ENCODE results near the gene ARMC3.
"Not testable (repeated sequence)": the region's sequence is repeated elsewhere in the genome, so short reads cannot be mapped to it uniquely, and the experiment has no call there.

The ARMC3 gene

GRCh38 chr10:22929053-22929452 is 1.2 kb downstream of the ARMC3 start:
- not testable (repeated sequence) for DNase-seq

- DNase-seq: no peak
These were observed 4.1 kb downstream of the ARMC3 start for GRCh38 chr10:22931948-22932347.

- DNase-seq: no peak
These were observed 4.9 kb downstream of the ARMC3 start for GRCh38 chr10:22932626-22933370.

DNA sequence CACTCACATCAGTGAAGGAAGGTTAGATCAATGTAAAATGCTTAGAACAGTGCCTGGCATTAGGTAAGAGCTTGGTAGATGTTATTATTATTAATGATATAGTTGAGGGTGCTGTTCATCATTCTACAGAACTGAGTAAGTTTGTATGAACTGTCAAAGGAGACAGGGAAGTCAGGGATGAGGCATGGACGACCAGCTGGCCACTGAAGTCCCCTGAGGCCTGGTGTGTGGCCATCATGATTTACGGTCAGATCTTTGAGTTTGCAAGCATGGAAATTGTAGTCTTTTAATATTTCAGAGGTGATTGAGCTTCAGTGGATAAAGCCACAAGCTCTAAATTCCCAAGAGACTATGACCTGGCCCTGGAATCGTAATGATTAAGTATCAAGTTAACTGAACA is 6.9 kb downstream of the ARMC3 start:
- DNase-seq: no peak

DNA sequence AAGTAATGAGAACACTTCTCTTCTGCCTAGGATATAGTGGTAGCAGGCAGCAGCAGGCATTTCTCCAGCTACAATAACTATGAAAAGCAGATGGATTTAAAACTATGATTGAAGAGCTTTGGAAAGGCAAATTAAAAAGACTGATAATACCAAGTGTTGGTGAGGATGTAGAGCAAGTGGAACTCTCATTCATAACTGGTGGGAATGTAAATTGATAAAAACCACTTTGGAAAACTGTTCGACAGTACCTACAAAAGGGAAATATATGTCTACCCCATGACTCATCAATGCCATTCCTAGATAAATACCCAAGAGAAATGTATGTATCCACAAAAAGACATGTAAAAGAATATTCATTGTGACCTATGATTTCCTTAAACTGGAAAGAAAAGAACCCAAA is 14.6 kb downstream of the ARMC3 start:
- no peak for DNase-seq

- no peak for DNase-seq
These were observed 18.3 kb downstream of the ARMC3 start for GRCh38 chr10:22945934-22946673.

DNA sequence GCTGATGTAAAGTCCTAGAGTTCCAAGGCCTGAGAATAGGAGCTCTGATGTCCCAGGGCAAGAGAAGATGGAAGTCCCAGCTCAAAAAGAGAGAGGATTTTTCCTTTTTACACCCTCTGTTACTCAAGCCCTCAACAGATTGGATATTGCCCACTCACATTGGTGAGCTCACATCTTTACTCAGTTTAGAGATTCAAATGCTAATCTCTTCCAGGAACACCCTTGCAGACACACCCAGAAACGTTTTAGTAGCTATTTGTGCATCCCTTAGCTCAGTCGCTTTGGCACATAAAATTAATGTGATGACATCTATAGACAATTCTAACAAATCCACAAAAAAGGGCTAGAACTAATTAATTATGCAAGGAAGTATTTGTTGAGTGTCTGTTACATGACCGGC is 27.1 kb downstream of the ARMC3 start:
- no peak for DNase-seq

GRCh38 chr10:22958338-22958737 is 30.5 kb downstream of the ARMC3 start:
- no peak for DNase-seq

DNA sequence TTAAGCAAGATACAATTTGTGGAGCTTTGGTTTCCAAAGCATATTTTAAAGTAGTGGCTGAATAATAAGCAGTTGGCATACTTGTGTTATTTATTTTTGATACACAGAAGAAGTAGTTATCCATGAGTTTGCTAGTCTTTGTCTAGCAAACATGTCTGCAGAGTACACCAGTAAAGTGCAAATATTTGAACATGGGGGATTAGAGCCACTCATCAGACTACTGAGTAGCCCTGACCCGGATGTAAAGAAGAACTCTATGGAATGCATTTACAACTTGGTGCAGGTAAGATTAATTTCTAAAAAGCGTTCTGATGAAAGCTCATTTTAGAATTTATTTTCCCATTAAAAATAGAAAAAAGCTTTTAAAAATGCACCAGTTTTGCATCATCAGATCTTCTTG is 31.4 kb downstream of the ARMC3 start:
- DNase-seq: no peak

GRCh38 chr10:22959950-22960349 is 32.1 kb downstream of the ARMC3 start:
- DNase-seq: no peak

- DNase-seq: no peak
These were observed 35.0 kb downstream of the ARMC3 start for GRCh38 chr10:22962817-22963216.

- no peak for DNase-seq
These were observed 41.9 kb downstream of the ARMC3 start for GRCh38 chr10:22969704-22970103.

DNA sequence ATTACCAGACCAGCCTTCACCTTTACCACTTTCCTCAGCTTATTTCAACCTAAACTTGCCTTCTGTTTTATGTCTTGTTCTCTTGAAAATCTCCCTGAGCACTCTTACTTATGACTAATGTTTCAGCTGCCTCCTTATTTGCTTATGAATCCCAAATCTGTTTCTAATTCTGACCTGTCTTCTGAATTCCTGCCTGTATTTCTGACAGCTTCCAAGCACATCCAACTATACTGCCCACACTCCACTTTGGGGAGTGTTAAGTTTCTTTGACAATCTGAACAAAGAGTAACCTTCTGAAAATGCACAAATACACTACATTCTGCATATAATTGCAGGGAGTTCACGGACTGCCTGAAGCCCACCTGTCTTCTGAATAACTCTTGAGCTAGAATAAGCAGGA is 48.7 kb downstream of the ARMC3 start:
- no peak for DNase-seq

DNA sequence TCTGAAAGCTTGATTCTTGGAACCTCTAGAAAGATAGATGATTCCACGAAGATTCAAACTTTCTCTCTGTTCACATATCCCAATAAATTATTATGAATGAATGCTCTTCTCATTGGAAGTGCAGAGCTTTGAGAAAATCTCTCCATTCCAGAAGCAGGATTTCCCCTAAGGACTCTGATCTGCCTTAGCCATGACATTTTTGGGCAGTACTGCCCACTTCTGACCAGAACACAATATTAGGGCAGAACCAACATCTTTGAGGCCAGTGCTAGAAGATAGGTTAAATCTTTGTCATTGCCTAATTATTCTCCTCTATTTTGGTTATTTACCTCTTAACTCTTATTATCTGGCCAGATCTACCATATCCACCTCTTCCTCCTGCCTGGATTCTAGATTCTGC is 49.9 kb downstream of the ARMC3 start:
- DNase-seq: no peak

- DNase-seq: no peak
These were observed 50.4 kb downstream of the ARMC3 start for GRCh38 chr10:22978287-22978686.

DNA sequence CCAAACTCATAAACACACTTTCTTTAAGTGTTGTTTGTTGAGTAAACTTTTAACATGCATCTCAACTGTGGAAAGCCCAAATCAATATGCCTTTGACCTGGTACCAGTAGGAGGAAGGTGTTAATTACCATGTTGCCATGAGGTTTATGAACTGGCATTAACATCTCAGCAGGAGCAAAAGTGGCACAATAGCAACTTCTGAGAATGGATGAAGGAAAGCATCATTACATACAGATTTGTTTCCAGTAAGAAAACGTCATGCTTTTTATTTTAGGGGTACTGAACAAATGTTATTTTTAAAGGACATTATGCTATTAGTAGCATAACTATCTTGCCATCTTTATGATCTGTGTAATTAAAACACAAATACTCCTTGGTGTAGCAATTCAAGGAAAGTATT is 51.1 kb downstream of the ARMC3 start:
- no peak for DNase-seq

DNA sequence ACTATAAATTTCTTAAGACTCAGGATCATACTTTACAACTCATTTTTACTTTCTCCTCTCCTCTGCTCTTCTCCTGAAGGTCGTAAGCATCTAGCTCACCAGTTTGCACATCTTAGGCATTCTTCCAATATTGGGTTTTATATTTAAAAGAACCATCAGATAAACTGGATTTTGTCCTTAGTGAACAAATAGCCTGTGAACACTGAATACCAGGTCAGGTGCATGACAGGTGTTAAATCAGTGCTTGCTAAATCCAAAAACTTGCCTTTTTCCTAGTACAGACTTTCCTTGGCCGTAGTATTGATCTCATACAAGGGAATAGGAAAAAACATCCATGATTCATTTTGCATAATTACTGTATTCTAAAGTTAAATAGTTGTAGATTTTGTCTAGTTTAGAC is 53.0 kb downstream of the ARMC3 start:
- no peak for DNase-seq

GRCh38 chr10:22984066-22984465 is 56.2 kb downstream of the ARMC3 start:
- DNase-seq: no peak

- DNase-seq: no peak
These were observed 59.1 kb downstream of the ARMC3 start for GRCh38 chr10:22986771-22987542.

DNA sequence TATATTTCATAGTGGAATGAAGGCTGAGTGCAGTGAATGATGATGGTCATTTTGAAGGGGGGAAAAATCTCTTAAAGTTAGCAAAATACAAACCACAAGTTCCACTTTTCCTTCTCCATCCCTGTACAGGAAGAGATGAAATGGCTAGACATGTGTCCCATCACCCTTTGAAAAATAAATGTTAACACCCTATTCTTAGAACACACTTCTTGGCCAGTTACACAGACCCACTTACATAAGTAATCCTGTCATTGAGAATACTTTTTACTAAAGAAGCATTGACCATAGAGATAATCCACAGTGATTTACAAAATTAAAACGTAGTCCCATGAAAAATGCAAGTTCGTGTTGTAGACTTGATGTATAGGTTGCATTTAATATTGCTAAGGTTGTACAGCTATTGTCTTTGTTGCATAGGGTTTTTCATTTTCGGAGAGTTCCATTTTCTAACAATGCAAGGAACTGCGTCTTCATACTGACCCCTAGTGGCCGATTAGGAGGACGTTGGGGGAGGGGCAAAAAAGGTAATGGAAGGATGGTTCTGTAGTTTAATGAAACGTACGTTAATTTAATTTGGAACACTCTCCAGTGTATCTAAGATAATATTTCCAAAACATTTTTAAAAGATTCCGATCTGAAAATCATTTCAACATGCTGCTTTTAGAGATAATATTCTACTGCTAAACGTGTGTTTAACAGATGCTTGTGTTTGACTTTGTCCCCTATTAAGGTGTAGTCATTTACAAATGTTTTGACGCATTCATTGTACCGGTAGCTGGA is 60.9 kb downstream of the ARMC3 start:
- peak; percentile 45 for DNase-seq

DNA sequence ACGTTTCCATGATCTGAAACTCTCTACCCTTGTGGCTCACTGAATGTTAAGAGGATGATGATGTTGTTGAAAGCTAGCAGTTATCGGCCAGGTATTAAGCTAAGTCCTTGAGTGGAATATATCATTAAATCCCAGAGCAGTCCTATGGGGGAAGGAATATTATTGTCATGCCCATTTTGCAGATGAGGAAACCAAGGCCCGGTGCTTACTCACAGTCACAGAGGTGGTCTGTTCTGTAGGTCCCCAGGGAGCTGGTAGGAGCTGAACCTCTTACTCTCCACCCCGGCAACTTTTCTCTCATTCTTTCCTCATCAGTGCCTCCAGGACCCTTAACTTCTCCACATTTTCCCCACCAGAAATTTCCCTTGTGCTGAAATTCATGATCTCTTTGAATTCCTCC is 62.6 kb downstream of the ARMC3 start:
- DNase-seq: no peak

DNA sequence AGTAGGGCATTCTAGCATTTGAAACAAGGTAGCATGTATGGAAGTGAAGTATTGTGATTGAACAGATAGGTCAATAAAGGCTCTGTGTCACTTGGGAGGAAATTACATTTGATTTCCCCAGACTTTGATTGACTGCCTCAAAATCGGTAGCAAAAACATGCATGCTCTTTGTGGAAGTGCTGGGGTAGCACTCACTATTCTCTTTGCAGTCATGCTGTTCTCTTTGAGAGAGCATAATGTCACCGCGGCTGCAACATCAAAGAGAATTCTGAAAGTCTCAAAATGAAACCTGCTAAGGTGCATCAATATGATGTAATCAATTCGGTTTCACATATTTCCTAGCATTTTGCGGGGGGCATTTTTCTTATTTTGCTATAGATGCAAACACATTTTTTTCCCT is 64.2 kb downstream of the ARMC3 start:
- no peak for DNase-seq

GRCh38 chr10:22992621-22993020 is 64.8 kb downstream of the ARMC3 start:
- no peak for DNase-seq

Measured in NCI-H1048 (cell line).